ENCODE measurements around the gene APC. TPM values are rescaled to one million over a fixed set of nuclear protein-coding genes. Genes with fewer than 3 reads are reported as not detected.

The APC gene
- total RNA-seq, 1 experiment from 2014 or later: 47.6 TPM

GRCh38 chr5:112892776-112893175 is 155.1 kb downstream of the APC start:
- Mint-ChIP-seq H3K4me3 (ENCODE audit: low read depth, unreplicated experiment) (no peak overlapping the region), H3K36me3 (ENCODE audit: insufficient read depth, unreplicated experiment) (peaks cover 28% of the 10 kb centered on the region), H3K27me3 (ENCODE audit: unreplicated experiment) (no peaks in the 10 kb centered on the region), H3K27ac (ENCODE audit: unreplicated experiment) (no peak overlapping the region), H3K4me1 (ENCODE audit: low read depth, unreplicated experiment) (no peaks in the 10 kb centered on the region), H3K9me3 (ENCODE audit: low read depth, unreplicated experiment) (no peaks in the 10 kb centered on the region)
- no peak for TF ChIP-seq CTCF (IDR thresholded peaks at IDR 0.05; ENCODE audit: unreplicated experiment)
- CTCF ChIA-PET: interaction anchor here (0.7 kb wide), 1 partner anchor 108 kb away, joined by 3 read pairs; no protein-coding TSS in a partner anchor
- no TSS peak for BruUV-seq (replicated peaks)
- no peak for DNase-seq
- intact Hi-C loops (cut with micrococcal nuclease; ENCODE audit: unreplicated experiment): no loop called here

GRCh38 chr5:112895682-112896081 is 158.0 kb downstream of the APC start:
- intact Hi-C loops (cut with micrococcal nuclease; ENCODE audit: unreplicated experiment): no loop called here

More at GRCh38 chr5:112895682-112896081, 158.0 kb downstream of the APC start:
- CTCF ChIA-PET: no interaction called here
- Mint-ChIP-seq H3K9me3 (ENCODE audit: low read depth, unreplicated experiment) (no peaks in the 10 kb centered on the region), H3K36me3 (ENCODE audit: insufficient read depth, unreplicated experiment) (peaks cover 45% of the 10 kb centered on the region), H3K27me3 (ENCODE audit: unreplicated experiment) (no peaks in the 10 kb centered on the region), H3K4me1 (ENCODE audit: low read depth, unreplicated experiment) (no peaks in the 10 kb centered on the region), H3K27ac (ENCODE audit: unreplicated experiment) (no peak overlapping the region), H3K4me3 (ENCODE audit: low read depth, unreplicated experiment) (no peak overlapping the region)
- BruUV-seq (replicated peaks): no TSS peak
- DNase-seq: no peak
- TF ChIP-seq CTCF (IDR thresholded peaks at IDR 0.05; ENCODE audit: unreplicated experiment): no peak

Other genes with a start within 250 kb of the APC start
- 65.5 and 67.0 TPM in 2 replicates for gene SRP19, start 123.4 kb downstream of the APC start, total RNA-seq (2022)
- 123 and 130 TPM in 2 replicates for gene REEP5, start 184.3 kb downstream of the APC start, total RNA-seq (2022)
- 56.0 and 57.8 TPM in 2 replicates for gene DCP2, start 238.9 kb downstream of the APC start, total RNA-seq (2022)